Measurements from ENCODE around the gene B4GALNT4.

- TF ChIP-seq EZH2phosphoT487 (IDR thresholded peaks at IDR 0.05; ENCODE audit: insufficient read depth, low read depth) (no peak), EZH2 (IDR thresholded peaks at IDR 0.05; ENCODE audit: insufficient read depth, poor library complexity, severe bottlenecking) (no peak)
Measured at GRCh38 chr11:324156-324555, 45.1 kb upstream of the B4GALNT4 start.
